Motor neuron (in vitro differentiated cells): ENCODE results near the gene TMCC2. TPM values are rescaled to one million over a fixed set of nuclear protein-coding genes. Genes with fewer than 3 reads are reported as not detected.
A peak's percentile ranks its signal among the peaks of the same experiment; 100 is the strongest.
"Not testable (repeated sequence)": the region's sequence is repeated elsewhere in the genome, so short reads cannot be mapped to it uniquely, and the experiment has no call there.

ENCODE experiments used
- ATAC-seq, 8 experiments: fragments of 200-7000 bp; cut with Tn5 transposase; replicated peaks in 6 of 8; 2 replicates each; pipeline ENCODE4 v1.8.0; 2021; ENCODE audit warnings: mild to moderate bottlenecking in 8 of 8, moderate library complexity in 8 of 8
- H3K27ac ChIP-seq, 2 donors: fragments of 250-450 bp; sonication (Bioruptor Pico); 2 replicates each; pipeline ENCODE4 v1.9.0; 2021; ENCODE audit warnings: antibody characterized with exemption in 2 of 2, mild to moderate bottlenecking in 2 of 2, moderate library complexity in 1 of 2
- H3K4me1 ChIP-seq, 2 donors: fragments of 250-450 bp; sonication (Bioruptor Pico); replicated peaks in 1 of 2; 2 replicates each; pipeline ENCODE4 v1.6.1; 2021; ENCODE audit warnings: antibody characterized with exemption in 2 of 2, mild to moderate bottlenecking in 2 of 2, moderate library complexity in 1 of 2
- H3K4me3 ChIP-seq, 5 donors: fragments of 250-450 bp; sonication (Bioruptor Pico); 2 replicates each; pipeline ENCODE4 v1.9.0; 2021; ENCODE audit warnings: antibody characterized with exemption in 5 of 5, mild to moderate bottlenecking in 5 of 5, moderate library complexity in 4 of 5
- WGBS, 10 experiments: fragments of 450-650 bp; shearing (Covaris generic); methylation state at CpG; one replicate each; pipeline ENCODE4 v1.0.0; 2022; 5-methylcytosine and 5-hydroxymethylcytosine counted together
- in situ Hi-C, 9 experiments: fragments of 400-800 bp; cut with MboI; loops; one replicate each; pipeline ENCODE4 v1.15.0; 2021; ENCODE audit warnings: low sequenced_read_pairs in 9 of 9, low pct_unique_long_range_greater_than_20kb in 2 of 9; ENCODE audit not compliant: unreplicated experiment in 9 of 9
- total RNA-seq, 8 experiments: library from RNA; unstranded; fragments of 300-600 nt; gene quantifications; 2 replicates each; pipeline versions ENCODE4 v1.2.3 to v1.2.4, GENCODE V29; 2022

TMCC2 gene, protein sequence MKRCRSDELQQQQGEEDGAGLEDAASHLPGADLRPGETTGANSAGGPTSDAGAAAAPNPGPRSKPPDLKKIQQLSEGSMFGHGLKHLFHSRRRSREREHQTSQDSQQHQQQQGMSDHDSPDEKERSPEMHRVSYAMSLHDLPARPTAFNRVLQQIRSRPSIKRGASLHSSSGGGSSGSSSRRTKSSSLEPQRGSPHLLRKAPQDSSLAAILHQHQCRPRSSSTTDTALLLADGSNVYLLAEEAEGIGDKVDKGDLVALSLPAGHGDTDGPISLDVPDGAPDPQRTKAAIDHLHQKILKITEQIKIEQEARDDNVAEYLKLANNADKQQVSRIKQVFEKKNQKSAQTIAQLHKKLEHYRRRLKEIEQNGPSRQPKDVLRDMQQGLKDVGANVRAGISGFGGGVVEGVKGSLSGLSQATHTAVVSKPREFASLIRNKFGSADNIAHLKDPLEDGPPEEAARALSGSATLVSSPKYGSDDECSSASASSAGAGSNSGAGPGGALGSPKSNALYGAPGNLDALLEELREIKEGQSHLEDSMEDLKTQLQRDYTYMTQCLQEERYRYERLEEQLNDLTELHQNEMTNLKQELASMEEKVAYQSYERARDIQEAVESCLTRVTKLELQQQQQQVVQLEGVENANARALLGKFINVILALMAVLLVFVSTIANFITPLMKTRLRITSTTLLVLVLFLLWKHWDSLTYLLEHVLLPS
- total RNA-seq = 10 to 100 TPM in 5 of 8 experiments, 1 to 10 TPM in 3; 2.8 to 27.0 (median 15.3) TPM

- WGBS, 10 experiments = 0 to 3% (median 0%) methylated on average over 1 to 14 of the region's 44 CpGs; no CpG with 5 or more reads in 7 of the 10 experiments
Observed at GRCh38 chr1:205227584-205228013, at the start of gene TMCC2. Gene TMCC2 (plus strand): TSS chr1:205227946. CDS start chr1:205228565, 619 bp downstream.

DNA sequence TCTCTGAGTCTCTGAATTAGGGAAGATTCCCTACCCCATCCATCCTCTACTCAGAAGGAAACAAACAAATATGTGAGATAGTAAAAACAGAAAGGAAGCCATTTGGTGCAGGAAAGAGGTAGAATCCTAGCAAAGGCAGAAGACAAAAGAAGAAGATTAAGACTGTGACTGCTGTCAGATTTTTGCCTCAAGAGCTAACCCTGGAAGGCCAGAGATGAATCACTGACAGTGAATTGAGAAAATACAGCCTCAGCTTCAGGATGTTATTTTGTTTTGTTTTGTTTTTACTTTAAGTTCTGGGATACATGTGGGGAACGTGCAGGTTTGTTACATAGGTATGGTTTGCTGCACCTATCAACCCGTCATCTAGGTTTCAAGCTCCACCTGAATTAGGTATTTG lies 47.9 kb upstream of the TMCC2 start:
- peaks cover 0 to 2% of the 10 kb centered on the region in 2 donors for H3K4me1 ChIP-seq
- no peak for ATAC-seq
- in situ Hi-C loops = no loop called here
- WGBS, 10 experiments = 60 to 100% (median 90%) methylated on average over 1 to 2 of the region's 2 CpGs; no CpG with 5 or more reads in 6 of the 10 experiments
- H3K4me3 ChIP-seq = no peak overlapping the region
- no peak overlapping the region for H3K27ac ChIP-seq

More at GRCh38 chr1:205227584-205228013, at the start of gene TMCC2:
- peaks cover 17 to 20% of the 10 kb centered on the region in 2 donors for H3K4me1 ChIP-seq
- ATAC-seq = peak; percentile 86 to 96 (median 96)
- in situ Hi-C loops = loop anchor here in 1 of 9 experiments (25.0 kb wide), 1 partner anchor 665 kb away; no protein-coding TSS in a partner anchor
- H3K4me3 ChIP-seq = peak within 1 kb of the TSS; percentile 58 to 94 (median 79)
- H3K27ac ChIP-seq = no peak within 1 kb of the TSS

DNA sequence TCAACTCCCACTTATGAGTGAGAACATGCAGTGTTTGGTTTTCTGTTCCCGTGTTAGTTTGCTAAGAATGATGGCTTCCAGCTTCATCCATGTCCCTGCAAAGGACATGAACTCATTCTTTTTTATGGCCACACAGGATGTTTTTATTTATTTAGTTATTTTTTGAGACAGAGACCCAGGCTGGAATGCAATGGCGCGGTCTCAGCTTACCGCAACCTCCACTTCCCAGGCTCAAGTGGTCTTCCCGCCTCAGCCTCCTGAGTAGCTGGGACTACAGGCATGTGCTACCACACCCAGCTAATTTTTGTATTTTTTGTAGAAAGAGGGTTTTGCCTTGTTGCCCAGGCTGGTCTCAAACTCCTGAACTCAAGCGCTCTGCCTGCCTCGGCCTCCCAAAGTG lies 47.4 kb upstream of the TMCC2 start:
- H3K4me1 ChIP-seq, in situ Hi-C loops, ATAC-seq, H3K27ac ChIP-seq, H3K4me3 ChIP-seq: not testable (repeated sequence)
- 88 to 100% (median 90%) methylated on average over 5 to 6 of the region's 7 CpGs; no CpG with 5 or more reads in 7 of the 10 experiments for WGBS, 10 experiments

GRCh38 chr1:205182930-205183329 lies 44.8 kb upstream of the TMCC2 start:
- H3K27ac ChIP-seq = no peak overlapping the region
- ATAC-seq = peak in 1 of 8 experiments; percentile 32
- in situ Hi-C loops = no loop called here
- no peak overlapping the region for H3K4me3 ChIP-seq
- H3K4me1 ChIP-seq = peaks cover 0 to 4% of the 10 kb centered on the region in 2 donors
- WGBS, 10 experiments = 50 to 100% (median 94%) methylated on average over 1 to 2 of the region's 2 CpGs; no CpG with 5 or more reads in 3 of the 10 experiments

GRCh38 chr1:205183676-205184335 lies 43.9 kb upstream of the TMCC2 start:
- in situ Hi-C loops = no loop called here
- ATAC-seq = no peak
- WGBS, 10 experiments = 14 to 96% (median 64%) methylated on average over 1 to 4 of the region's 4 CpGs; no CpG with 5 or more reads in 2 of the 10 experiments
- H3K4me3 ChIP-seq = no peak overlapping the region
- no peak overlapping the region for H3K27ac ChIP-seq
- H3K4me1 ChIP-seq = peaks cover 0 to 5% of the 10 kb centered on the region in 2 donors

GRCh38 chr1:205186191-205186590 lies 41.6 kb upstream of the TMCC2 start:
- H3K4me1 ChIP-seq = peaks cover 3 to 6% of the 10 kb centered on the region in 2 donors
- no peak for ATAC-seq
- H3K27ac ChIP-seq = no peak overlapping the region
- H3K4me3 ChIP-seq = no peak overlapping the region
- in situ Hi-C loops = no loop called here

DNA sequence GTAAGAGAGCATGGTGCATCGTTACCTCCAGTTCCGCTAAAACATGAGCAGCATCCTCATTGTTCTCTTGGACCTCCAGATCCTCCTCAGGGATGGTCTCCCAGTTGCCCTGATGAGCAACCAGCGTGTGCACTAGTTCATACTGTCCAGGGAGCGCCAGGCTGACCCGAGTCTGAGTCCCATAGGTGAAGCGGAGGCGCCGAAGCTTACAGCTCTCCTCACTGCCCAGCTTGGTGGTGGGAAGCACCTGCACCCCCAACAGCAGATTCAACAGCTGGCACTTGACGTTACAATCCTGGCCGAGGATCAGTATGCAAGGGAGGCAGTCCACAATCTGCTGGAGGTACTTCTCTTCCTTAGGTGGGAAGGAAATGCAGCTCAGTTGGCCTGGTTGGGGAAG lies 40.3 kb upstream of the TMCC2 start:
- in situ Hi-C loops = no loop called here
- Histone ChIP-seq H3K4me1 (peaks cover 12% of the 10 kb centered on the region in 2 donors), H3K4me3 (no peak overlapping the region), H3K27ac (no peak overlapping the region)
- 81 to 100% (median 88%) methylated on average over 4 to 10 of the region's 10 CpGs; no CpG with 5 or more reads in 3 of the 10 experiments for WGBS, 10 experiments
- no peak for ATAC-seq

DNA sequence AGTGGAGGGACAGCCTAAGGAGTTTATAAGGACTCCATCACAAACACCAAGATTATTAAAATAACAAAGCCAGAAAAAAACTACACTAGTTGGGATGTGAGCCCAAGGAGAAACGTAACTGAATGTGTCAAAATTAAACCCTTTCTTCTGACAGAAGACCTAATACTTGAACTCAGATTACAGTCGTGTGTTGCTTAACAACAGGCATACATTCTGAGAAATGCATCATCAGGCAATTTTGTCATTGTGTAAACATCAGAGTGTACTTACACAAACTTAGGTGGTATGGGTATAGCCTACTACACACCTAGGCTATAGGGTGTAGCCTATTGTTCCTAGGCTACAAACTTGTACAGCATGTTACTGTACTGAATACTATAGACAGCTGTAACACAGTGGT lies 39.6 kb upstream of the TMCC2 start:
- 48 to 78% (median 60%) methylated on average over 1 to 2 of the region's 2 CpGs; no CpG with 5 or more reads in 4 of the 10 experiments for WGBS, 10 experiments
- Histone ChIP-seq H3K4me3 (no peak overlapping the region), H3K4me1 (peaks cover 12% of the 10 kb centered on the region in 2 donors), H3K27ac (no peak overlapping the region)
- ATAC-seq = no peak
- in situ Hi-C loops = no loop called here

- no peak overlapping the region for H3K27ac ChIP-seq
- in situ Hi-C loops = no loop called here
- no peak for ATAC-seq
- no peak overlapping the region for H3K4me3 ChIP-seq
- peaks cover 12% of the 10 kb centered on the region in 2 donors for H3K4me1 ChIP-seq
- 0 to 100% (median 82%) methylated on average over 1 to 2 of the region's 2 CpGs; no CpG with 5 or more reads in 2 of the 10 experiments for whole genome bisulfite sequencing, 10 experiments
Observed at GRCh38 chr1:205188596-205188995, 39.1 kb upstream of the TMCC2 start.

- WGBS, 10 experiments = 56 to 94% (median 83%) methylated on average over 1 to 2 of the region's 2 CpGs; no CpG with 5 or more reads in 2 of the 10 experiments
- in situ Hi-C loops = no loop called here
- Histone ChIP-seq H3K4me1 (peaks cover 12% of the 10 kb centered on the region in 2 donors), H3K27ac (no peak overlapping the region), H3K4me3 (no peak overlapping the region)
- no peak for ATAC-seq
Observed at GRCh38 chr1:205189131-205189530, 38.6 kb upstream of the TMCC2 start.

GRCh38 chr1:205190845-205191577 lies 36.7 kb upstream of the TMCC2 start:
- ATAC-seq = peak in 7 of 8 experiments; percentile 24 to 68 (median 46)
- WGBS, 10 experiments = 0 to 59% (median 28%) methylated on average over 1 to 9 of the region's 9 CpGs
- in situ Hi-C loops = no loop called here
- Histone ChIP-seq H3K4me3 (no peak overlapping the region), H3K27ac (no peak overlapping the region), H3K4me1 (peaks cover 12% of the 10 kb centered on the region in 2 donors)

DNA sequence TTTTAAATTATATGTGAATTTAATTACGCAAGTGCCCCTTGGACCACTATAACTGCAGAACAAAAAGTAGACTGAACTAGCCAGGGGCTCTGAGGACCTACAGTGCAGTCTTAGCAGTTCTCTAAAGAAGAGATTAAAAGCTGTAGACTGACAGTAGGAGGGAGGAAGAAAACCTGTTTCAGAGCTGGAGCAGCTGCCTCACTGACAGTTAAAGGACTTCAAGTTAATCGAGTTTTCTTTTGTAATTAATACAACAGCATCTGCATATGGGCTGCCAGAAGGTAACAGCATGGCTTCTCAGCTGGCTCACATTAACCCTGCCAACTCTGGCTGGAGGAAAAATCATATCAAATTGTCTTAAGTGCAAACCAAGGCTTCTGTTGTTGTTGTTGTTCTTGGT lies 36.1 kb upstream of the TMCC2 start:
- peaks cover 12% of the 10 kb centered on the region in 2 donors for H3K4me1 ChIP-seq
- ATAC-seq = peak in 6 of 8 experiments; percentile 10 to 69 (median 38)
- no peak overlapping the region for H3K4me3 ChIP-seq
- in situ Hi-C loops = no loop called here
- 0 to 50% (median 25%) methylated on average over 1 to 2 of the region's 2 CpGs; no CpG with 5 or more reads in 1 of the 10 experiments for WGBS, 10 experiments
- no peak overlapping the region for H3K27ac ChIP-seq
